HG03066 (cell line): Measurements from ENCODE around the gene SPAST.
A peak's percentile ranks its signal among the peaks of the same experiment; 100 is the strongest.
"Not testable (repeated sequence)": the region's sequence is repeated elsewhere in the genome, so short reads cannot be mapped to it uniquely, and the experiment has no call there.

Source experiments
- ATAC-seq: cut with Tn5 transposase; IDR thresholded peaks from one replicate; pipeline ENCODE4 v1.9.1; 2021; ENCODE audit warnings: low read depth; ENCODE audit not compliant: unreplicated experiment

The SPAST gene

GRCh38 chr2:32063310-32064020 is at the start of gene SPAST:
Gene SPAST (plus strand): TSS chr2:32063556. CDS start chr2:32063832, 276 bp downstream.
- ATAC-seq: peak; percentile 96

- not testable (repeated sequence) for ATAC-seq
Measured at GRCh38 chr2:32018789-32019482, 44.4 kb upstream of the SPAST start.

GRCh38 chr2:32034198-32034887 is 29.0 kb upstream of the SPAST start:
- not testable (repeated sequence) for ATAC-seq

- ATAC-seq: peak; percentile 85
Measured at GRCh38 chr2:32039447-32040219, 23.7 kb upstream of the SPAST start, which contains the start of gene DPY30. Gene DPY30 (minus strand): TSS chr2:32039805. CDS start chr2:32039456, 349 bp downstream.

GRCh38 chr2:32043561-32043960 is 19.8 kb upstream of the SPAST start:
- no peak for ATAC-seq

- ATAC-seq: no peak
Measured at GRCh38 chr2:32051836-32052439, 11.4 kb upstream of the SPAST start.

GRCh38 chr2:32054583-32054982 is 8.8 kb upstream of the SPAST start:
- ATAC-seq: not testable (repeated sequence)

GRCh38 chr2:32058130-32058529 is 5.2 kb upstream of the SPAST start:
- no peak for ATAC-seq

- ATAC-seq: no peak
Measured at GRCh38 chr2:32060266-32060665, 3.1 kb upstream of the SPAST start.

- no peak for ATAC-seq
Measured at GRCh38 chr2:32061430-32061829, 1.9 kb upstream of the SPAST start.

GRCh38 chr2:32061973-32062861 is 1.1 kb upstream of the SPAST start:
- ATAC-seq: no peak

GRCh38 chr2:32064021-32064601 is 755 bp downstream of the SPAST start:
- peak; percentile 2 for ATAC-seq

- ATAC-seq: no peak
Measured at GRCh38 chr2:32064713-32065112, 1.4 kb downstream of the SPAST start.

- ATAC-seq: no peak
Measured at GRCh38 chr2:32067549-32067948, 4.2 kb downstream of the SPAST start.

- no peak for ATAC-seq
Measured at GRCh38 chr2:32074134-32074506, 10.8 kb downstream of the SPAST start.

GRCh38 chr2:32095671-32096070 is 32.3 kb downstream of the SPAST start:
- no peak for ATAC-seq

- ATAC-seq: no peak
Measured at GRCh38 chr2:32108111-32108510, 44.8 kb downstream of the SPAST start.

GRCh38 chr2:32118055-32118454 is 54.7 kb downstream of the SPAST start:
- ATAC-seq: no peak

- ATAC-seq: no peak
Measured at GRCh38 chr2:32119161-32119560, 55.8 kb downstream of the SPAST start.
